Measurements from ENCODE around the gene KAT2A.
A peak's percentile ranks its signal among the peaks of the same experiment; 100 is the strongest.

The KAT2A gene

DNA sequence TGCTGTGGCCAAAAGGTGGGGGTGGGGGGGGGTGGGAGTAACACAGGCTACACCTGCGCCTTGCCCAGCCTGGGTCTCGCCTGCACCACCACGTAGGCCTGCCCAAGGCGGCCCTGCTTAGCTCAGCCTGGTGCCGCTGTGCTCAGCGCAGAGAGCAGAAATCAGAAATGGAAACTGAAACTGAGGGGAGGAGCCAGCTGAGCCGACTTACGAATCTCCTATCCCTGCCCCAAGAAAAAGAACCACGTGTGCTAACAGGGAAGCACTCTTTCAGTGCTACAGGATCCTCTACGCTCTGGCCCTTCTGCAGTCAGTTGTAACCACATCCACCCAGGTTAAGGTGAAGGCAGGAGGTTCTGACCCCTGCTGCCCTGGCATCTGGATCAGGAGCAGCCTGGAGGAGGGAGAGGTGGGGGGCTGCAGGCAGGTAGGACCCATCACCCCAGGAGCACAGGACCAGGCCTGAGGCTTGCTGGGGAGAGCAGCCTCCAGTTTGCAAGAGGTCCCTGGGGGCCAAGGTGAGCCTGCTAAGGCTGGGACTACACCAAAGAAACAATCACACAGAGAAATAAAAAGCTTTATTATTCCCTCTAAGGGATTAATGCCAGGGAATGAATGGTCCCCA is 8.5 kb downstream of the KAT2A start, which contains the start of gene DHX58:
TSS of gene DHX58 (minus strand) at position 163 of the 625 bp plus-strand sequence. CDS start 822 bp downstream, outside the sequence.
- peak; percentile 84 for DNase-seq

- no peak for DNase-seq
These were observed 9.2 kb downstream of the KAT2A start for GRCh38 chr17:42111871-42112551.

DNA sequence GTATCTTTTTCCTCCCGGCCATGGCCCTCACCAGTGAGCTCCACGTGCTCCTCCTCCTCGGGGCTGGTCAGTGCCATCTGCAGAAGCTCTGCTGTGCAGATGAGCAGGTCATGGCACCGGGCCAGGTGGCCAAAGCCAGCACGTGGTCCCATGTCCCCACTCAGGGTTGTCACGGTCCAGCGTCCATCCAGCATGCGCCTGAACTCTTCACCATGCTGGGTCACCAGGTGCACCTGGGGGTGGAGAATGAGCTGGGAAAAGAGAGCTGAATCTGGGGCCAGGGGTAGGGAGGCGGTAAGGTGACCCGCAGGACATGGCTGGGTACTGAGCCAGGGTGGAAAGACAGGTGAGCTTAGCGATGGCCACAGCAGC is 9.9 kb downstream of the KAT2A start:
- no peak for DNase-seq

DNA sequence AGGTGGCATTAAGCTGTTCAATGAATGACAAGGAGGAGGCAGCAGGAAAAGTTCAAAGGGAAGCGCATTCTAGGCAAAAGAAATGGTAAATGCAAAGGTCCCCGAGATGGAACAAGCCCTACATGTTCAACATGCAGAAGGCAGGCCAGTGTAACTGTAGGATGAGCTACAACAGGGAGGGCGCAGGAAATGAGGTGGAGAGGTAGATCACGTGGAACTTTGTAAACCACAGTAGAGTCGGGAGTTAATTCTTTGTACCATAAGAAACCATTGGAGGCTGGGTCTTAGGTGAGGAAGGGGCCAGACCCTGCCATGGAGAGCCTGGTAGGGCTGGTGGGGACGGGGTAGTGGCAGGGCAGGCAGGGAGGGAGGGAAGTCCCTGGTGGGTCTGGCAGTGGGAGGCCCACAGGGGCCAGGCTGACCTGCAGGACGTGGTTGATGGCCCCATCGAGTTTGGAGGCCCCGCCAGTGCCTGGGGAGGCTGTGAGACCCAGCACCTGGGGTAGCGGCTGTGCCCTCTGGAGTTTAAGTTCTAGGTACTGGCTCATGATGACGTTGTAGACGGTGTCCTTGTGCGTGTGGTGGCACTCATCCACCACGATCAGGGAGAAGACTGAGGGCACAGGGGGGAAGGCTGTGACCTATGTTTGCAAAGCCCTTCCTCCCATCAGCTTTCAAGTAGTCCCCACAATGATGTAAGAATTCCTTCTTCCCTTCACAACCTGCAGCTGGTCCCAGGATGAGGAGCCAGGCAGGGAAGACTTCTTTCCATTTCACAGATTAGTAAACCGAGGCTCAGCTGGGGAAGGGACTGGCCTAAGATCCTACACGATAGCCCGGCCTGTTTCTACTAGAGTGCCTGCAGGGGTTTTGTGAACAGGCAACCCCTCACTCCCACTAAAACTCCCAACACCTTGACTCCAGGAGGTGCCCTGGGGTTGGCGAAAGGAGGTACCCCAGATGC is 10.6 kb downstream of the KAT2A start:
- no peak for DNase-seq

DNA sequence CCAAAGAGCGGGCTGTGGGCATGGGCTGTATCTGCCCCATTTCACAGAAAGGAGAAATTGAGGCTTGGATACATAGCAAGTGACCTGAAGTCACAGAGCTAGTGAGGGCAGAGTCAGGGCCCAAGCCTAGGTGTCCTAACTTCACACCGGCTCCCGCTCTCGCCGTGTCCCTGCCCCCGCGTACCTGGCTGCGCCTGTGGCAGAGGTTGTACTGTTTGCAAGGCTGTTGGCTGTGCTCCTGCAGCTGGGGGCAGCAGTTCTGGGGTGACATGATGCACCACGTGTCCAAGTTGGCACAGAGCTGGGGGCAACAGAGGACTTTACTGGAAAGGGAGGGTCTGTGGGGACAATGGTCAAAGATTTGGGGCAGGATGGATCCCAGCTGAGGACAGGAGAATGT is 12.1 kb downstream of the KAT2A start:
- DNase-seq, result no peak

DNA sequence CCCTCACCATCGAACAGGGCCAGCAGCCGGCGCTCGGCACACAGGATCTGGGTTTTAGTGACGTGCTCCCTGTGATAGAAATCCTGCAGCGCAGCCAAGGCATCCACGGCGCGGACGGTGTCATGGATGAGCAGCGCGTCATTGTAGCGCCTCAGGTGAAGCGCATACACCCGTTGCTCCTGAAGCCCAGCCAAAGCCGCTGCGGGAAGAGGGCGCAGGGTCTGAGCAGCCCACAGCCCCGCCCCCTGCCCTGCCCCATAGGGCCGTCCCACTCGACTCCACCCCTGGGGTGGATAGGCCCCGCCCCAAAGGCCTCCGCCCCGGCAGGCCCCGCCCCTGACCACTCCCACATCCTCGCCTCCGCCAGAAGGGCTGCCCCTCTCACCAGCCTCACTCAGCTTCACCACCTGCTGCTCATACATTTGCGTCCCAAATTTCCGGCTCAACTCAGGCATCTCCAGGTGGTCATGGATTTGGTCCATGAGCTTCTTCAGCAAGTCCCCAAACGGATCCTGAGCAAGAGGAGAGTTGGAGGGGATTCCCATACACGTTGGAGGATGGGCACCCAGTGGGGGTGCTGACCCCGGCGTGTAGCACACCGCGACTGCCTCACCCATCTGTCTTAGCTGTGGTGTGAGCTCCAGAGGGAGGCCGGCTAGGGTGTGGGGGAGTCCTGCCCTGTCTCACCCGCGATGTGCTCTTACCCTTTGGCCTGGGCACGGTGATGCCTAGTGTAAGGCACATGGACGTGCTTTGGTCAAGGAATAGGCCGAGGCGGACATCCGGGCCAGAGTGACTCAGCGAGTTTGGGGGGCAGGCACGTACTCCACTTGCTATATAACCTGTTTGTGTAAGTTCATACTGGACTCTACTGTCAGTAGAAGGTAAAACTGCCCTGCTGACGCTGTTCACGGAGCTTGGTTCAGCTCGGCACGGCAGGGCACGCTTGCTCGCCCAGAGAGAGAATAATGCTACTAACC is 13.3 kb downstream of the KAT2A start:
- DNase-seq, result peak; percentile 83

GRCh38 chr17:42107124-42107523 is 14.0 kb downstream of the KAT2A start:
- DNase-seq, result no peak

GRCh38 chr17:42106009-42106408 is 15.2 kb downstream of the KAT2A start:
- DNase-seq, result no peak

GRCh38 chr17:42104264-42104663 is 16.9 kb downstream of the KAT2A start:
- no peak for DNase-seq

DNA sequence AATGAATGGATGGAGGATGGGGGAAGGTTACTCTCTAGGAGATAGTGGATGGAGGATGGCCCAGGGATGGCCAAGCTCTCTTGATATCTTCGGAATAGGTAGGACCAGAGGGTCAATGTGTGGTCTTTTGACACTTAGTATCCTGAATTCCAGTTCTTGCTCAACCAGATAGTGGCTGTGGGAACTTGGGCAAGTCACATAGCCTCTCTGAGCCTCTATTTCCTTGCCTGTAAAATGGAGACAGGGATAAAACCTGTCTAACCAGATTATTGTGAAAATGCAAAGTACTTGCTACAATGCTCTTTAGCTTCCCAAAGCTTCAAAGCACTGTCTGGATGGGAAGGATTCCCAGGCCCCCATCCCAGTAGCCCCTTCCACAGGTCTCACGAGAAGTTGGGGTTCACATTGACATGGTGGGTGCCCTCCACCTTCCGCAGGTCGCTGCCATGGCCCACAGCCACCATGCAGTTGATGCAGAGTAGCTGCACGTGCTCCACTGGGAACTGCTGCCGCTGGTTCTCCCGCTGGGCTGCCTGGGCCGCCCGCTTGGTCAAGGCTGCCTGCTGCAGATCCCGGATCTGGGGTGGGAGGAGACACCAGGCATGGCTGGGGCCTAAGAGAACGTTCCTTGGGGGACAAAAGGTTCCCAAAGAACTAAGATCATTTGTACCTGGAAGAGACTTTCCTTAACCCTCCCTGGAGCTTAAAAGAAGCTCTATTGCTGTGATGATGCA is 17.8 kb downstream of the KAT2A start:
- no peak for DNase-seq

DNA sequence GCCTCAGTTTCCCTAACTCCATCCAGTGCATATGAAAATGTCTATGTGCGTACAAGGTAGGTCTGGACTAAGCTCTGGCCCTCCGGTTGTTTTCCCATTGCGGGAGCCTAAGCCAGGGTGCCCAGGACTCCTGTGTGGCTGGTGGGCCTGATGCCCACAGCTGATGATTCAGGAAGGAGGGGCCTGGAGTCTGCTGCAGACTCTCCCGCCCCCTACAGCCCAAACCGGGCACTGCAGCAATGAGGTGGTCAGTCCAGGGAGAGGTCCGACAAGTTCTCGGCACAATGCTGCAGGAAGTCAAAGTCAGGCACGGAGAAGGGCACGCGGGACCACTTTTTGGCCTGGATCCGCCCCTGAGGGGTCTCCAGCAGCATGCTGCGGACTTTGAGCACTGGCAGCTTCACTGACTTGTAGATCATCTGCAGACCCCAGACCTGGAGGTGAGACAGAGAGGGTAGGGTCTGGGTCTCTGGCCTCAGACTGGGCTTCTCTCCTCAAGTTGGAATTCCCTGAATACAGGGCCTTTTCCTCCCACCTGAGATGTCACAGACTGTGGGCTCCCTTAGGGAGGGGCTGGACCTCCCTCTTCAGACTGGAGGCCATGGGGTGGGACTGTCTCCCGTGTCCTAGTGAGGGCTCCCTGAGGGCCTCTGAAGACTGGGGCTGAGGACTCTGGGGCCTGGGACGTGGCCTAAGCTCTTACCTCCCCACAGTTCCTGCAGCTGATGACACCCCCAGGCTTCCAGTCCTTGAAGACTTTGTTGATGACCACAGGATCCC is 19.5 kb downstream of the KAT2A start:
- peak; percentile 81 for DNase-seq

DNA sequence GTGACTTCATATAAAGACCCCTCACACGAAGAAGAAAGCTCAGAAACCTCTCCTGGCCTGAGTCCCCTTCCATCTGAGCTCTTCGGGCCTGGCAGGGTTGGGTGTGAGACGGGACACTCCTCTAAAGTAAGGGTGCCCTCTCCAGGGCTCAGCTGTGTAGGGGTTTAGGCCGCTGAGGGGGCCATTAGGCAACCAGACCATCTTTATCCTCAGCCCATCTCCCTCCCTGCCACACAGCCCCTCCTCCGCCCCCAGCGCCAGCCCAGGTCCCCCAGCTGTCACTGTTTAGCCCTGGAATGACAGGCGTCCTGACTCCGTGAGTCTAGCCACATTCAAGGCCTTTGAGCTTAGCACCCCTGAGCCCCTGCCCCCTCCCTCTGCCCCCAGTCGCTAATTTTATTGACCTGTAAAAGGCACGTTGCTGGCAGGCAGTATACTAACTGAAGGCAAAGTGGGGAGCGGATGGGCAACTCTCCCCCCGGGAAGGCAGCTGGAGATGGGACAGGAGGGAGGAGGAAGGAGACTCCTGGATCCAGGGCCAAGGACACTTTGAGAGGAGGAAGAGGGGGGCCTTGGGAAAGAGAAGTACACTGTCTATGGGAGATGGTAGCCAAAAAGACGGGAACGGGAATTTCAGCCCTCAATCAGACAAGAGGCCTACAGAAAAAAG is 22.3 kb downstream of the KAT2A start:
- no peak for DNase-seq

GRCh38 chr17:42097691-42098631 is 23.2 kb downstream of the KAT2A start, which contains the start of gene ZNF385C:
Gene ZNF385C, minus strand, starts transcription at chr17:42098473. Its CDS starts 35,417 bp downstream, at chr17:42063056.
- DNase-seq, result no peak

DNA sequence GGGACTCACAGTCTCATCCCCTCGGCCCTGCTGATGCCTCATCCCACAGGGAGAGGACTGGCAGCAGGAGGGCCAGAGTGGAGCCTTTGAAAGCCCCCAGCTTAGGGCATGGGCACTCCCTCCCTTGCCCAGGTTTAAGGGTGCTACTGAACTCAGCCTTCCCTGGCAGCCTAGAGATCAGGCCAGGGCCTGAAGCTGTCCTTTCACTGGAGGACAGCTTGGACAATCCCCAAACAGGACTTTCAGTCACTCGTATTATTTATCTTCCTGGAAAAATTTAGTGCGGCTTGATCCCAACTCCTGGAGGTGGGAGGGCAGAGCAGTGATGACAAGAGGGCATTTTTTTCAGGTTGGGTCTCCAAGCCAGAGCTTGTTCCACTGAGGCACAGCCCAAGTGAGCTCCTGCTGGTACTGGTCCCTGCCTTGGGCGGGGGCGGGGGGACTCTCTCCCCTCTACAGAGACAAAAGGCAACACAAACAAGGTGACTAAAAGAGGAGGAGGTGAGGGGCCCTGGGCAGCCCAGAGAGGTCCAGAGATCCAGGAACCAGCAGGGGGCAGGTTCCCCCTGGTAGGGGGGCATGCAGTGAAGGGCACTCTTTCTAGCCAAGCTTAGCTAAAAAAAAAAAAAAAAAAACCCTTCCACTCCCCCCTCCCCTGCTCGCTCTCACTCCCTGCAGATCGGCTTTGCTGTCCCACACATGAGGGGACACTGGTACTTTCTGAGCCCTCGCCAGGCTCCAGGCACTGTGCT is 24.6 kb downstream of the KAT2A start:
- no peak for DNase-seq

DNA sequence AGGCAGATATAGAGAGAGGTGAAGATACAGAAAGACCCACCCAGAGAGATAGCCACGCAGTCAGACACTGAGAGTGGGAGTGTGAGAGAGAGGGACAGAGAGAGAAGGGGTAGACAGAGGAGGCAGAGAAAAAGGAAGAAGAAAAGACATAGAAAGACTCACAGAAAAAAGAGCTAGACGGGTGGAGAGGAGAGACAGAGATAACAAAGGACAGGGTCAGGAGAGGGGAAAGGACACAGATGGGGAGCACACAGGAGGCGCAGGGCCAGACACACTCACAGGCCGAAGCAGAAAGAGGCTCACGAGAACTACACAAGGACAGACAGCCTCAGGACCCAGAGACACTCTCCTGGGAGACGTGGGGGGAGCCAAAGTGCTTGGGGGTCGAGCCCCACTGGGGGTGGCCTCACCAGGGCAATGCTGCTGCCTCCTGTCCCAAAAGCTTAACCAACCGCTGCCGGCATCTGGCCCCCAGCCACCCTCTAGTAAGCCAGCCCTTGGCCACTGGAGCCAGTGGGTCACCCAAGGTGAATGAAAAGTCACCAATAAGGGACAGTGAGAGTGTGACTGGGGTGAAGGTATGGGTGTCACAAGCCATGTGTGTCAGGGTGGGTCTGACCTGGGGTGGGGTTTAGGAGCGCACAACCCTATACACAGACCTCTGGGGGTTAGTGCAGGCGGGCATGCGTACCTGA is 26.6 kb downstream of the KAT2A start:
- no peak for DNase-seq

DNA sequence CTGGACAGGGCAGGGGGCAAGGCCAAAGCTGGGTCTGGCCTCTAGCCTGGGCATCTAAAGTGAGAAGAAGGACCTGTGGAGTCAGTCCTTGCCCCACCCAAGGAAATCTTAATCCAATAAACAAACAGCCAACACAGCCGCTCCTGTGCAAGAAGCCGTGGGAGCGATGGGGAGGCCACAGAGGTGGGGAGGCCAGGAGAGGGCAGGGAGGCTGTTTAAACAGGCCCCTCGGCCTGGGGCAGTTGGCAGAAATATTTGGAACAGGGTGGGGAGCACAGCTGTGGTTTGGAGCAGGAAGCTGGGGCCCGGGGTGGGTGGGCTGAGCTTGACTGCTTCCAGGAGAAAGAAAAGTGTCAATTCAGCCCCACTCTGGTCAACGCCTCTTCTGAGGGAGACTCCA is 28.2 kb downstream of the KAT2A start:
- DNase-seq, result no peak
